GM18498 (cell line): Measurements from ENCODE around the gene SPARCL1.
"Not testable (repeated sequence)": the region's sequence is repeated elsewhere in the genome, so short reads cannot be mapped to it uniquely, and the experiment has no call there.

Experiments
- ATAC-seq: cut with Tn5 transposase; IDR thresholded peaks from one replicate; pipeline ENCODE4 v1.9.1; 2021; ENCODE audit warnings: mild to moderate bottlenecking, moderate library complexity; ENCODE audit not compliant: unreplicated experiment

SPARCL1 gene

GRCh38 chr4:87529187-87529586 is at the start of gene SPARCL1:
SPARCL1 (minus strand) TSS chr4:87529376; CDS start chr4:87499574, 29,802 bp downstream.
- no peak for ATAC-seq

GRCh38 chr4:87575983-87576382 is 46.8 kb upstream of the SPARCL1 start:
- no peak for ATAC-seq

- ATAC-seq, result no peak
Observed at GRCh38 chr4:87575408-87575807, 46.2 kb upstream of the SPARCL1 start.

- ATAC-seq, result no peak
Observed at GRCh38 chr4:87574996-87575395, 45.8 kb upstream of the SPARCL1 start.

GRCh38 chr4:87574376-87574775 is 45.2 kb upstream of the SPARCL1 start:
- not testable (repeated sequence) for ATAC-seq

GRCh38 chr4:87570290-87570805 is 41.2 kb upstream of the SPARCL1 start:
- ATAC-seq, result no peak

- no peak for ATAC-seq
Observed at GRCh38 chr4:87567191-87567590, 38.0 kb upstream of the SPARCL1 start.

GRCh38 chr4:87566276-87566675 is 37.1 kb upstream of the SPARCL1 start:
- no peak for ATAC-seq

GRCh38 chr4:87565746-87566145 is 36.6 kb upstream of the SPARCL1 start:
- no peak for ATAC-seq

- no peak for ATAC-seq
Observed at GRCh38 chr4:87560802-87561201, 31.6 kb upstream of the SPARCL1 start.

GRCh38 chr4:87559090-87559837 is 30.1 kb upstream of the SPARCL1 start:
- peak; percentile 100 for ATAC-seq

GRCh38 chr4:87557348-87557747 is 28.2 kb upstream of the SPARCL1 start:
- no peak for ATAC-seq

GRCh38 chr4:87555773-87556619 is 26.8 kb upstream of the SPARCL1 start:
- ATAC-seq, result no peak

- no peak for ATAC-seq
Observed at GRCh38 chr4:87553182-87553581, 24.0 kb upstream of the SPARCL1 start.

GRCh38 chr4:87551361-87551760 is 22.2 kb upstream of the SPARCL1 start:
- ATAC-seq, result no peak

GRCh38 chr4:87547016-87547708 is 18.0 kb upstream of the SPARCL1 start:
- ATAC-seq, result no peak

GRCh38 chr4:87545052-87545451 is 15.9 kb upstream of the SPARCL1 start:
- ATAC-seq, result no peak

- ATAC-seq, result no peak
Observed at GRCh38 chr4:87543835-87544461, 14.8 kb upstream of the SPARCL1 start.

GRCh38 chr4:87542734-87543312 is 13.6 kb upstream of the SPARCL1 start:
- no peak for ATAC-seq

- ATAC-seq, result no peak
Observed at GRCh38 chr4:87541956-87542709, 13.0 kb upstream of the SPARCL1 start.
